Measurements from ENCODE around the gene FAM168B.

Gene FAM168B

DNA sequence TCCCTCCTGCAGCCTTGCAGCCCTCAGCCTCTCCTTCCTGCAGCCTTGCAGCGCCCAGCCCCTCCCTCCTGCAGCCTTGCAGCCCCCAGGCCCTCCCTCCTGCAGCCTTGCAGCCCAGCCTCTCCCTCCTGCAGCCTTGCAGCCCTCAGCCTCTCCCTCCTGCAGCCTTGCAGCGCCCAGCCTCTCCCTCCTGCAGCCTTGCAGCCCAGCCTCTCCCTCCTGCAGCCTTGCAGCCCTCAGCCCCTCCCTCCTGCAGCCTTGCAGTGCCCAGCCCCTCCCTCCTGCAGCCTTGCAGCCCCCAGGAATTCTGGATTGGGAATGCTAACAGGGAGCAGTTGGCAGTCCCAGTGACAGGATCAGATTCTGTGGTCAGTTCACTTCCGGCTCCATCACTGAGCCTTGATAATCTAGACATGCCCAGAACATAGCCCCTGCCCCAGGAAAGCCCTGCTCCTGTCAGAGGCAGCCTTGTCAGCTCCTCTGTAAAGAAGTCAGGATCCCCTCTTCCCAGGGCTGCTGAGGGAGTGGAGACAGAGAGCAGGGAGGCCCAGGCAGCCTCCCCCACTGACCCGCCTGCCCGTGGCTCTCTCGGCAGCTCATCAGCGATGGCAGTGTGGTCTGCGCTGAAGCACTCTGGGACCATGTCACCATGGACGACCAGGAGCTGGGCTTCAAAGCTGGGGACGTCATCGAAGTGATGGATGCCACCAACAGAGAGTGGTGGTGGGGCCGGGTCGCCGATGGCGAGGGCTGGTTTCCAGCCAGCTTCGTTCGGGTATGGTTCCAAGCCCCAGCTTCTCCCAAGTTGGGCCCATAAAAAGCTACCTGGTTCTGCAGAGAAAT, 54.8 kb downstream of the FAM168B start:
- DNase-seq = no peak

DNA sequence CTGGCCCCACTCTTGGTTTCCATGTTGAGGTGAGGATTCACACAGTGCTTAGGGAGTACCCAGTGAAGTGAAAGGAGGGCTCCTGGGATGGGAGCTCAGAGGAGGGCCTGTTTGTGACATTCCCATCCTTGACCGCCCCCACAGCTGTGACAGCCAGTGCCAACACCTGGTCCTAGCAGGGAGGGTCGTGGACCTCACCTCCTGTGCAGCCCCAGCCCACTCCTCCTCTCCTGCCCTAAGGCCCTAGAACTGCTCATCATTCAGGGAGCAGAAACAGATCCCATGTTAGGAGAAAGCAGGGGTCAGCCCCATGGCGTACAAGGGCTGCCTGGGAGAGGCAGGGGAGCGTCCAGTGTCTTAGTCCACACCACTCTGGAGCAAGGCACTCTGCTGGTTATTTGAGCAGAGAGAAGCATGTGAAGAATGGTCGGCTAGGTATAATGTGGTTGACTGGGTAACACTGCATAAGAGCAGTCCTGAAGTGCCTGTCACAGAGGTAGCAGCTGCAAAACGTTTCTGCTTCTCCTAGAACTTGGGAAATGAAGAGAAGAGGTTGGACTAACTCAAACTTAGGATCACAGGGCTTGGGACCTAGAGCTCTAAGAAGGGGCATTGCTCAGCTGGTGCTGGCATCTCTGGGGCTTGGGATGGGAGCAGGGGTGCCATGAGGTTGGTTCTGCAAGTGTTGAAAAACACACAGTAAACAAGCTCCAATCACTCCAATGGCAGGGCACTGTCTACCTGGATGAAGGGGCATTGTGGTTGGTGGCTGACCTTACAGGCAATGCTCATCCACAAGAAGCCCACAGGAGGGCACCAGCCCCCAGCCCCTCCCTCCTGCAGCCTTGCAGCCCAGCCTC, 55.6 kb downstream of the FAM168B start:
- DNase-seq = no peak

DNA sequence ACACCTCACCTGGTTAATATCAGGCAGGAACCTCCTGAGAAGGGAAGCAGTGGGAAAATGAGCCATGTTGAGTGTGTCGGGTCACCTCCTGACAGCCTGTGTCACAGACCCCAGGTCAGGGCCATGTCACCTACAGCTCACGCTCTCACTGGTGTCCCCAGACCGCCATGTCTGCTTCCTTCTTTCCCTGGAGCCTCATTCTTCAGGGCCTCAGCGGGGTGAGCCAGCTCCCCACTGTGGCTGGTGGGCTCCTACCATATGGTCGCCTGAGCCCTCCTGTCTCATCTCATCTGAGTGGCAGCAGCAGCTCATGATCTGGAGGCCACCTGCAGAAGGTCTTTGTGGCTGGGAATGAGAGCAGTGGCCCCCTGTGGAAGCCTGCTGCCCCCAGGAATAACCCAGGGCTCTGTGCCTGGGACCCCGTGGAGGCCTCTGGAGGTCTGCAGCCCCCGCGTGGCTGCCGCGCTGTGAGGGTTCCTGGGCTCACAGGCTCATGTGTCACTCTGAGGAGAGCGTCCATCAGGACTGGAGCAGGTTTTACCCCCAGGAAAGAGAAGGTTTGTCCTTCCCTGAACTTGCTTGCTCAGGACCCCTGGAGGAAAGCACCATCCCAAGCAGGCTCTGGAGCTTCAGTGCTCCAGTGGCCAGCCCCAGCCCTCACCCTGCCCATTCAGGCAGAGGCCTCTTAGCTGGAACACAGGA, 56.4 kb downstream of the FAM168B start:
- DNase-seq = no peak

DNA sequence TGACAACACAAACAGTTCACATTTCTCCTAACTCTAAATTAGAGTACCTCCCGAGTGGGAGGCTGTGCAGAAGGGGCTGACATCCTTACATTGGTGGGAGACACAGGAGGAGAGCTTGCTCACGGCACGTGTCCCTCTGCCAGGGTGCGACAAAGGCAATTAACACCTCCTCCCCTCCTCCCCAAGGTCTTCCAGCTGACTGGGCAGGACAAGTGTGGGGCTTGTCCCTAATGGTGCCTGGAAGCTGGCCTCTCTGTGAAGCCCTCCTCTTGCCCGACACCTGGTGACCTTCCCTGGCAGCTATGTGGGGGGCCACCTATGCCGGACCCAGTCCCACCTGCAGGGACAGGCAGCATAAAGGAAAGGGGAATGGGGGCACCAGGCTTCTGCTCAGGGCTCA, 57.0 kb downstream of the FAM168B start:
- DNase-seq = no peak

DNA sequence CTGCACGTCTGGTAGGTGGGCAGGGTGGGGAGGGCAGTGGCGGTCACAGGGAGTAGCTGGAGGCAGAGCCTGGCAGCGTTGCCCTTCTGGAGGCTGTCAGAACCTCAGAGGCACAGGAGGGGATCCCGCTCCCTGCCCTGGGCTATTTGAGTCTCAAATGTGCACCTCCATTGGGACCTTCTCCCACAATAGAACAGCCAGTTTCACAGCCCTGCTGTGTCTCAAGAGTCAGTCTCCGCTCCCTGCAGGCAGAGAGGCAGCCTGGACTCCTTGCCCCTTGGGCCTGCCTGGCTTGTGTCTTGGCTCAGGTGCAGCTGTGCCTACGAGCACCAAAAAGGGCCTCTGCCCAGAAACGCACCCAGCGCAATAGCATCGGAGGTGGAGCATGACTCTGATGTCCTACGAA, 57.4 kb downstream of the FAM168B start:
- no peak for DNase-seq

DNA sequence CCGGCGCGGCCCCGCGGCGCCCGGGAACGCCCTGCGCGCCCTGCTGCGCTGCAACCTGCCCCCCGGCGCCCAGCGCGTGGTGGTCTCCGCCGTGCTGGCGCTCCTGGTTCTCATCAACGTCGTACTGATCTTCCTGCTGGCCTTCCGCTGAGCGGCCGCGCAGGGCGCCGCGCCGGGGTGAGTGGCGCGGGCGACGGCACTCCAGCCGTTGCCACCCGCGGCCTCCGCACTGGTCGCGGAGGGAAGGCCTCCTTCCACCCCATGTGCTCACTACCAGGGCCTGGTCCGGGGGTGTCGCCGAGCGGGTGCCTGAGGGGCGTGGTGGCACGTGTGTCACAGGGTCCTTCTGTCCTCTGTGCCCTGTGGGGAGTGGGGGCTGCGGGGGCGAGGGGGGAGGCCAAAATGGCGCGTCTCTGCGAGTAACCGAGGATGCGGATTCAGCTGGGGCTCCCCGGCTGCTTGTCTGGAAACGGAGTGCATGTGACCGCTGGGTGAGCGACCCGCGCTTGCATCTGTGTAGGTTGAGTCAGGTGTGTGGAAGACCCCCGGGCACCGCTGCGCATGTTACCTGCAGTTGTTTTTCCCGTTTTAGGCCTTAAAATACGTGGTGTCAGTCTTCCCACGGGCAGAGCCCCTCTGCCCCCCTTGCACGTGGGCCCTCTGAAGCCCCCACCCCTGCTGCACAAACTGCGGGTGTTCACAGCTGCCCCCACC, 58.0 kb downstream of the FAM168B start:
- no peak for DNase-seq

DNA sequence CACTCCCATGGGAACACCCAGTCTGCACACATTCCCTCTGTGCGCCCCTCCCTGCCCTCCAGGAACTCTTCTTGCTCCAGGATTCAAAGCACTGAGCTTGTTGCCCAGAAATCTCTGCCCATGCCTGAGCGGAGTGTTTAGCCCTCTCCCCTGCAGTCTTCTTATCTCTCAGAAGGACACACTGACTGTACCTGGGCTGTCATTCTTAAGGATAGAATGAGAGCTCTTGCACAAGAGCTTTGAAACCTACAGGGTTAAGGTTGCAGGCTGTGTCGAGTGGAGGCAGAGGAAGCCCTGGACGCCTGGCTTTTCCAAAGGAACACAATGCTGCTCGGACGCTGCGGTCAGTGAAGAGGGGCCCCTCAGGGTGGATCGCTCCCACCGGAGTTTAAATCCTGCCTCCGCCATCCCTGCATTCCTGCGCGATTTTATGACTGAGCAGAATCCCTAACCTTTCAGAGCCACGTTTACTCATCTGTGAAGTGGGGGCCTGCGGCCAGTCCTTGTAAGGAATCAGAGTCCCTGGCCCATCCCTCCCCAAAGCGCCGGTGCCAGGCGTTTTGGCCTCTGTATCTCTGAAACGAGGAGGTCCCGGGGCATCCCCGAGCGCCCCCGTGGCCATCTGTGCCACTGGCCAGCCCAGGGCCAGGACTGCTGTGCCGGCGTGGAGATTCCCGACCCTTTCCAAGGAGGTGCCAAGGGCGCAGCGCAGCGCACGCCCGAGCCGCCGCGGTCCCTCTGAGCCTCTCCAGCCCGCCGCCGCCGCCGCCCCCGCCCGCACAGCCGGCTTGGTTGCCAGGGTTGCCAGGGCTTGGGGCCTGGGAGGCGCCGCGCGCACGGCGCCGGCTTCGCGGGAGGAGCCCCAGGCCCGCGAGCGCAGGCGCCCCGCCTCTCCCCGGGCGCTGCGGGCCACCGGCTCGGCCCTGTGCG, 58.9 kb downstream of the FAM168B start:
- peak; percentile 33 for DNase-seq

DNA sequence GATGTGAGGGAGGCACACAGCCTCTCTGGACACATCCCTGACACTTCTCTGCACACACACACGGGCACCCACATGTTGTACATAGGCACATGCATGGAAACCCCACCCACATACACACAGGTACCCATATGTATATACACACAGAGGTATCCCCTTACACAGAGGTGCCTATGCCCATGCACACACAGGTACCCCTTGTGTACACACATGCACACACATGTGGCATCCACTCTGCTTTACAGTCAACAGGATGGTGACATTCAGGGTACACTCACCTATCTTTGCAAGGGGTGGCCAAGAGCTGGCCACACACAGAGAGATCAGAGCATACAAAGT, 59.5 kb downstream of the FAM168B start:
- no peak for DNase-seq

DNA sequence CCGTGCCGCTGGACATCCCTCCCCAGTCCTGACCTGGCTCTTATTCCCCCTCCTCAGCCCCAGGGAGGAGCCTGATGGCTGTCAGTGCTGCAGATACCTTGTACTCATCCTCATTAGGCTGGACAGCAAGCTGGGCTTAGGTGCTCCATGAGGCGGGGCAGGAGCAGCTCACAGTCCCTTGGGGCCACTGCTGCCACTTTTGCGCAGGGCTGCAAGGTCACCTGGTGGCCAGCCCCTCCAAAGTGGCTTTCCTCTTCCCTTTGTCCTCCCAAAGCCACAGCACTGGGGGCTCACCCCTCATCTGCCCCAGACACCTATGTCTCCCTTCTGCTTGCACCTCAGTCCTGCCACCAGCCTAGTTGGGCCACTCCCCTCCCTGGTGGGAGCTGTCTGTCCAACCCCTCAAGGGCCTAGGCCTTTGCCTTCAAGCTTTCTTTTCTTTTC, 60.8 kb downstream of the FAM168B start:
- DNase-seq = no peak

DNA sequence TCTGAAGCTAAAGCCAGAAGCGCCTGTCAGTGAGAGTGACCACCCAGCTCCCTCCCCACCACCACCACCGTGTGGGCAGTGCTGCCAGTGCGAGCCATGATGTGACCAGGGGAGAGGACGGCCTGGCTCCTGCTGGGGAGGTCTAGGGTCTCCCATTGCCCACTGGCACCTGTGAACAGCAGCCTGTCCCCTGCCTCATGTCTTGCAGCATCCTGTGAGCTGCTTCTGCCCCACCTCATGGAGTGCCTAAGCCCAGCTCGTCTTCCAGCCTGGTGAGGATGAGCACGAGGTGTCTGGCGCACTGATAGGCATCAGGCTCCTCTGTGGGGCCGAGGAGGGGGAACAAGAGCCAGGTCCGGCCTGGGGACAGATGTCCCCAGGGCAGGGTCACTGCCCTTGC, 61.4 kb downstream of the FAM168B start:
- no peak for DNase-seq

DNA sequence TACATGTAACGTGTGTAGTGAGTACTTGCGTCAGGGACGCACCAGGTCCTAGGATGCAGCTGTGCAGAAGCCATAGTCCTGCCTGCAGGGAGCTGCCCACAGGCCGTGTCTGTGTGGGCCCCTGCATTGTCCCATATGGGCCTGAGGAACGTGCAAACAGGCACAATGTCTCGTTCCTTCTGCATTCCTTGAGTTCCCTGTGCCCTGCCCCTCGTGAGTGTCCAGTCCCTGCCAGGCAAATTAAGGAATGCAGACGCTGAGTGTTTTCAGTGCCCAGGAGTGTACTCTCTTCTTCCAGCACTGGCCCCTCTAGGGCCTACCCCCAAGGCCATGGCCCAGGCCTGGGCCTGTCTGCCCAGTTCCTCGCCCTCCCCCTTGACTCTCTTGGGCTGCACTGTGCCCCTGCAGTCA, 61.8 kb downstream of the FAM168B start:
- DNase-seq = no peak

DNA sequence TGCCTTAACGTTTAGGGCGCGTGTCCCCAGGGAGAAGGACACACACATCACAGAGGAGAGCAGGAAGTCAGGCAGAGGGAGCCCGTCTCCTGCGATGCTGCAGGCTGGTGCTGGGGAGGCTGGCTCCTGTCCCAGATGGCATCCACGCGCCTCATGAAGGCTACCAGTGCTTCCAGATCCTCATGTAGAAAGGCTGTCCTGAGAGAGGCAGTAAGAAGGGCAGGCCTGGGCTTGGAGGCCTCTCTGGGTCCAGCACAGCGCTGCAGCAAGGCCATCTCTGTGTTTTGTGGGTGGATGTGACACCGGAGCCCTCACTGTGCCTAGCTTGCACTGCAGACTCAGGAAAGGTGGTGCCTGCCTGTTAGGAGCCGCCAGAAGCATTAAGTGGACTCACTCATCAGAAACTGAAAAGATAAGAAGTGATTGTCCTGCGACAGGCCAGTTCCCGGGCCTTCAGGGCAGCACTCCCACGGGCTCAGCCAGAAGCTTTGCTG, 62.7 kb downstream of the FAM168B start:
- no peak for DNase-seq

DNA sequence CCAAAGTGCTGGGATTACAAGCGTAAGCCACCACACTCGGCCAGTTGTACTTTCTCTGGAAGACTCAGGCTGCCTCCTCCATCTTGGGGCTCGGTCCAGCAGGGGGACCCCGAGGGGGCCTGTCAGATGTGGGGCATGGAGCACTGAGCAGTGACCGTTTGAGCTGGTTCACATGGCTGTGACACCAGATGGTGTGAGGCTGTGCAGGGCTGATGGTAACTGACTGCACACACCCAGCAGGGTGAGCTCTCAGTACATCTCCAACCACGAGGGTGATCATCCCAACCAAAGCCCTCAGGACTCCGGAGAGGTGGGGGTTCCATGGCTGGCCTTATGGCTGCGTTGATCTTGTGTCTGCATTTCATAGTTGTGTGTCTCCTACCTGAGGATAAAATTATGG, 63.4 kb downstream of the FAM168B start:
- DNase-seq = no peak

DNA sequence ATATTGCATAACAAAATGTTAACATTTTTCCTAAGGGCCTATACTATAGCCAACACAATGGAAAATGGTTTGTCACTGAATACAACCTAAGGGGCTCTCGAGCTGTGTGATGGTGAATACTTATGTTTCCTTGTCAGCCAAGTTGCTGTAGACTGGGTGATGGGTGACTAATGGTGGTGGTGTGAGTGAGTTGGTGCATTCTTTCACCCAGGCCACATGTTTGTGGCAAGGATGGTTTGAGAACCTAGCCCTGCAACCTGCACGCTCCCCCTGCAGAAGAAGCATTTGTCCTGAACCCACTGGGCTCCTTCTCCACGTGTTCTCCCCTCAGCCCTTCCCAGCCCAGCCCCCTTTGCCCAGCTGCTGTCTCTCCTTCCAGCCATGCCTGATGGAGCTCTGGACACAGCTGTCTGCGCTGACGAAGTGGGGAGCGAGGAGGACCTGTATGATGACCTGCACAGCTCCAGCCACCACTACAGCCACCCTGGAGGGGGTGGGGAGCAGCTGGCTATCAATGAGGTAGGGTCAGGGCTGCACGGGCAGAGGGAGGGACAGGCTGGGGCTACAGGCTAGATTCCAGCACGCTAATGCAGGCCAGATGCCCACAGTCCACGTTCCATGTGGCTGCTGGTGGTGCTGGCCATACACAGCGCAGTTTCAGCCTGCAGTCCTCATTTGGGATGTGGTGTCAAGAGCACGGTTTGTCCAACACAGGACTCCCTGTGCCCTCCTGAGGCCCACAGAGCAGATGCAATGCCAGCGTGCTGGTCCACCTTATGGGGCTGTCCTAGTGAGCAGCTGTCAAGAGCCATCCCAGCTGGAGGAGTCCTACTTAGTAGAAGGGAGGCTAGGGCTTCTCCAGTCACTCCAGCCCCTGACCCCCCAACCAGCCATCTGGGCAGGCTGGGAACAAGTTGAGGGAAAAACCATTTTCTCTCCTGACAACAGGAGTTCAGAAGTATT, 65.4 kb downstream of the FAM168B start:
- DNase-seq = no peak

DNA sequence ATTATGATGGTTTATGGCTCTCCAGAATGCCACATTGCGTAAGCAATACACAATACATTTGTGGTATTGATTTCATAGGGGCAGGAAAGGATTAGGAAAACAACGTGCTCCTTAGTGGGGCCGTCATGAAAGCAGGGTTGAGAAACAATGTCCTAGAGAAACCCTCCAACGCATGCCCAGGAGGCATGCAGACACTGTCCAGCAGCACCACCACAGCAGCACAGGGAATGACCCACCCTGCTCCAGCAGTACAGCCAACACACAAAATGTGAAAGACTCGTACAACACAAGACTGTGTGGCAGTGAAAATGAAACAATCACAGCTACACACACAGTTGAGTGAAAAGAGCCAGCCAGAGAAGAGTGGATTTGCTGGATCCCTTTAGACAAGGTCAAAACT, 66.3 kb downstream of the FAM168B start:
- no peak for DNase-seq

DNA sequence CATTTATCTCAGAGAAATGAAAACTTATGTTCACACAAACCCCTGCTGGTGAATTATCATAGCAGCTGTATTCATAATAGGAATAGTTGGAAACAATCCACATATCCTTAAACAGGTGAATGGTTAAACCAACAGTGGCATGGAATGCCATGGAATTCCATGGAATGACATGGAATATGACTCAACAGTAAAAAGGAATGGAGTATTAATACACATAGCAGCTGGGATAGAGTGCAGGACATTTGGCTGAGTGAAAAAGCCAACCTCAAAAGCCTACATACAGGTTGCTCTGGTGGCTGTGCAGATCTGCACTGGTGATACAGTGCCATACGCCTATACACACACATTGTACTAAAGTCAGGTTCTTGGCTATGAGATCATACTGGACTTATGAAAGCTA, 69.5 kb downstream of the FAM168B start:
- no peak for DNase-seq

DNA sequence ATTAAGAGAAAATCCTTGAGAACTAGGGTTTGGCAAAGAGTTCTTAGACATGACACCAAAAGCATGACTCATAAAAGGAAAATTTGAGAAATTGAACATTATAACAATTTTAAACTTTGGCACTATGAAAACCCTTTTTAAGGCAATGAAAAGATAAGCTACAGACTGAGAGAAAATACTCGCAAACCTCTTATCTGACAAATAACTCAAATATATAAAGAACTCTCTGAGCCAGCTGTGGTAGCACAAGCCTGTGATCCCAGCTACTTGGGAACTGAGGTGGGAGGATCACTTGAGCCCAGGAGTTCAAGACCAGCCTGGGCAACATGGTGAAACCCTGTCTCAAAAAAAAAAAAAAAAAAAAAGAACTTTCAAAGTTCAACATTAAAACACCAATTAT, 70.5 kb downstream of the FAM168B start:
- no peak for DNase-seq

DNA sequence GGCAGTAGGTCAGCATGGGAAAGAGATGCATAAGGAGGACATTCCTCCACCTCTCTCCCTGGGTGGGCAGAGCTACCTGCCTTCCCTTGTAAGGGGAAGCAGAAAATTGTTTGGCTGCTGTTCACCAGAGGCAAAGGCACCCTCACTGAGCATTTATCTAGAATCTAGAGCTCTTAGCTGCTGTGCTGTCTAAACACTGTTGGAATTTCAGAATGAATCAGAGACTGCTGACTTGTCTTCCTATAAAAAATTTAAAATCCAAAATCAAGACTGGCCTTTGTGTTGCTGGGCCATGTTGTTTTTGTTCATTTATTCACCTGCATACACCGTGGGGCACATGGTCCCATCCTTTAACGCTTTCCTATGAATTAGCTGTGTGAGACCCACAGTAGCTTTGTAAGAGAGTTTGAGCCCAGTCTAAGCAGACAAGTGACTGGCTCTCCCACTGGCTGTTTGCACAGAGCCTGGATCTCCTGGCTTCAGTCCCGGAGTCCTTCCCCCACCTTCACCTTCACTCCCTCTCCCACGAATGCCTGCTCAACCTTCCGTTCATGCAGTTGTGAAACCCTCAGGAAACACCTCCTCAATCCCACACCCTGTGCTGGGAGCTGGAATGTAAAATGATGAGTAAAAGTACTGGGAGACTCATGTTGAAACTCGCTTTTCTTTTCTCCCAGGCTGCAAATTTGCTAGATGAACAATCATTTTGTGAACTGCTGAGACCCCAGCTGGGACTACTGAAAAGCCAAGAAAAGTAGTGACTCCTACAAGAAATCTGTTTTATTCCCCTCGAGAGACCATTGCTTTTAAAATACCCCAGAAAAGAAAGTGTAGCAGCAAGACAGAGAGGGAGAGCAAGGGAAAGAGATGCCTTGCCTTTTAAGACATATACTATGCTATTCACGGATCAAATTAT, 76.2 kb downstream of the FAM168B start:
- no peak for DNase-seq

DNA sequence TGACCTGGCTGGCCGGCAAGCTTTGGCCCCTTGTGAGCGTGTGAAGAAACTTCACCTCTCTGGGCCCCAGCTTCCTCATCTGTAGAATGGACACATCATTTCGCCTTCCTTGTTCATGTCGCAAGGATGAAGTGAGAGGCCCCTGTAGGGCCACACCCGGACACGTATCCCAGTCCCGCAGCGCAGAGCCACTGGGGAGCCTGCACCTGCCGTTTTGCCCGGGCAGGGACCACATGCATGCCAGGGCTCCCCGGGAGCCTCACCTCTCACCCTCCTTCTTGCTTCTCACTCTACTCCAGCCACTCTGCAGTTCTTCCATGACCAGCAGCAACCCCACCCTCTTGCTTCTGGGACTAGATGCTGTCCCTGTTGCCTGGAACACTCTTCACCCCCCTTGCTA, 77.5 kb downstream of the FAM168B start:
- no peak for DNase-seq
